HG02973 (cell line): ENCODE data around the gene PKD1L1.
"Not testable (repeated sequence)": the region's sequence is repeated elsewhere in the genome, so short reads cannot be mapped to it uniquely, and the experiment has no call there.

Experiments used
- ATAC-seq: cut with Tn5 transposase; IDR thresholded peaks from one replicate; pipeline ENCODE4 v1.9.1; 2021; ENCODE audit warnings: moderate library complexity; ENCODE audit not compliant: unreplicated experiment

The PKD1L1 gene

GRCh38 chr7:47965456-47965855 lies 17.2 kb upstream of the PKD1L1 start:
- ATAC-seq: no peak

- no peak for ATAC-seq
Observed at GRCh38 chr7:47962262-47962661, 14.0 kb upstream of the PKD1L1 start.

GRCh38 chr7:47957156-47957555 lies 8.9 kb upstream of the PKD1L1 start:
- no peak for ATAC-seq

- no peak for ATAC-seq
Observed at GRCh38 chr7:47956220-47956619, 8.0 kb upstream of the PKD1L1 start.

- ATAC-seq: no peak
Observed at GRCh38 chr7:47954231-47954911, 6.1 kb upstream of the PKD1L1 start.

GRCh38 chr7:47953822-47954221 lies 5.6 kb upstream of the PKD1L1 start:
- peak; percentile 43 for ATAC-seq

- ATAC-seq: no peak
Observed at GRCh38 chr7:47952224-47952623, 4.0 kb upstream of the PKD1L1 start.

- ATAC-seq: no peak
Observed at GRCh38 chr7:47951374-47951773, 3.1 kb upstream of the PKD1L1 start.

- ATAC-seq: no peak
Observed at GRCh38 chr7:47950714-47951113, 2.4 kb upstream of the PKD1L1 start.

- no peak for ATAC-seq
Observed at GRCh38 chr7:47949703-47950102, 1.4 kb upstream of the PKD1L1 start.

GRCh38 chr7:47947355-47947749 lies 914 bp downstream of the PKD1L1 start:
- ATAC-seq: no peak

GRCh38 chr7:47946581-47947354 lies 1.5 kb downstream of the PKD1L1 start:
- ATAC-seq: no peak

- no peak for ATAC-seq
Observed at GRCh38 chr7:47945261-47946015, 2.8 kb downstream of the PKD1L1 start.

GRCh38 chr7:47944536-47945260 lies 3.6 kb downstream of the PKD1L1 start:
- ATAC-seq: no peak

- no peak for ATAC-seq
Observed at GRCh38 chr7:47943676-47944474, 4.4 kb downstream of the PKD1L1 start.

- ATAC-seq: not testable (repeated sequence)
Observed at GRCh38 chr7:47942651-47943050, 5.6 kb downstream of the PKD1L1 start.

- no peak for ATAC-seq
Observed at GRCh38 chr7:47942132-47942531, 6.1 kb downstream of the PKD1L1 start.

- no peak for ATAC-seq
Observed at GRCh38 chr7:47941136-47941844, 7.0 kb downstream of the PKD1L1 start.

GRCh38 chr7:47940088-47941013 lies 7.9 kb downstream of the PKD1L1 start:
- ATAC-seq: no peak
